GM21423 (cell line): ENCODE results near the gene JARID2.

Experiments
- ATAC-seq: cut with Tn5 transposase; IDR thresholded peaks from one replicate; pipeline ENCODE4 v1.9.1; 2021; ENCODE audit warnings: mild to moderate bottlenecking, moderate library complexity; ENCODE audit not compliant: unreplicated experiment

Gene JARID2

GRCh38 chr6:15433511-15433861, 187.6 kb downstream of the JARID2 start:
- no peak for ATAC-seq

- no peak for ATAC-seq
These were observed 188.4 kb downstream of the JARID2 start for GRCh38 chr6:15434263-15434662.

GRCh38 chr6:15434823-15435380, 189.0 kb downstream of the JARID2 start:
- no peak for ATAC-seq

GRCh38 chr6:15435468-15435867, 189.6 kb downstream of the JARID2 start:
- no peak for ATAC-seq

GRCh38 chr6:15436451-15436850, 190.6 kb downstream of the JARID2 start:
- ATAC-seq: no peak

- ATAC-seq: no peak
These were observed 191.3 kb downstream of the JARID2 start for GRCh38 chr6:15437090-15437635.

- no peak for ATAC-seq
These were observed 193.6 kb downstream of the JARID2 start for GRCh38 chr6:15439410-15440025.

GRCh38 chr6:15440040-15440439, 194.2 kb downstream of the JARID2 start:
- ATAC-seq: no peak

- ATAC-seq: no peak
These were observed 195.5 kb downstream of the JARID2 start for GRCh38 chr6:15441215-15441868.

- ATAC-seq: no peak
These were observed 196.1 kb downstream of the JARID2 start for GRCh38 chr6:15441981-15442380.

GRCh38 chr6:15442467-15442866, 196.6 kb downstream of the JARID2 start:
- no peak for ATAC-seq

- ATAC-seq: no peak
These were observed 197.4 kb downstream of the JARID2 start for GRCh38 chr6:15443119-15443830.

GRCh38 chr6:15444081-15444731, 198.3 kb downstream of the JARID2 start:
- ATAC-seq: no peak

- no peak for ATAC-seq
These were observed 199.0 kb downstream of the JARID2 start for GRCh38 chr6:15444881-15445280.

GRCh38 chr6:15447546-15448267, 201.8 kb downstream of the JARID2 start:
- no peak for ATAC-seq

- no peak for ATAC-seq
These were observed 203.1 kb downstream of the JARID2 start for GRCh38 chr6:15449011-15449410.

- ATAC-seq: no peak
These were observed 205.9 kb downstream of the JARID2 start for GRCh38 chr6:15451738-15452137.

GRCh38 chr6:15452182-15452941, 206.5 kb downstream of the JARID2 start:
- ATAC-seq: no peak

GRCh38 chr6:15453186-15453585, 207.3 kb downstream of the JARID2 start:
- no peak for ATAC-seq

GRCh38 chr6:15453622-15454021, 207.8 kb downstream of the JARID2 start:
- no peak for ATAC-seq
